ENCODE data around the gene GPC6.

DNA sequence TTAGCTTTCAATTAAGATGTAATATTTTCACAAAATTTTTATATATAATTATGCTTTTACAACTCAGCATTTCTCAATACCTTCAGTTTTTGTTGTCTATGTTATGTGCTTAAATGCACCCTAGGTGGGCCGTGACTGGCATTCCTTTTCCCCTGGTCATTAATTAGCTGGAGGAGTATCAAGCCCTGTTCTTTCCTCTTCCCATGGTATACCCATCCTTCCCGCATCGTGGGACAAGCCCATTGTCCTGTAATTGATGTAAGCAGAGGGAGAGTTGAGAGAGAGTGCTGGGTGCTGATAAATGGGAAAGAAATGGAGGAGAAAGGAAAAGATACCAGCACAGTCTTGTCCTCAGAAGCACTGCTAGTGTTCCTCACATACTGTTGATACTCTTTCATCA lies 591.7 kb downstream of the GPC6 start:
- TF ChIP-seq, protein P1, sequence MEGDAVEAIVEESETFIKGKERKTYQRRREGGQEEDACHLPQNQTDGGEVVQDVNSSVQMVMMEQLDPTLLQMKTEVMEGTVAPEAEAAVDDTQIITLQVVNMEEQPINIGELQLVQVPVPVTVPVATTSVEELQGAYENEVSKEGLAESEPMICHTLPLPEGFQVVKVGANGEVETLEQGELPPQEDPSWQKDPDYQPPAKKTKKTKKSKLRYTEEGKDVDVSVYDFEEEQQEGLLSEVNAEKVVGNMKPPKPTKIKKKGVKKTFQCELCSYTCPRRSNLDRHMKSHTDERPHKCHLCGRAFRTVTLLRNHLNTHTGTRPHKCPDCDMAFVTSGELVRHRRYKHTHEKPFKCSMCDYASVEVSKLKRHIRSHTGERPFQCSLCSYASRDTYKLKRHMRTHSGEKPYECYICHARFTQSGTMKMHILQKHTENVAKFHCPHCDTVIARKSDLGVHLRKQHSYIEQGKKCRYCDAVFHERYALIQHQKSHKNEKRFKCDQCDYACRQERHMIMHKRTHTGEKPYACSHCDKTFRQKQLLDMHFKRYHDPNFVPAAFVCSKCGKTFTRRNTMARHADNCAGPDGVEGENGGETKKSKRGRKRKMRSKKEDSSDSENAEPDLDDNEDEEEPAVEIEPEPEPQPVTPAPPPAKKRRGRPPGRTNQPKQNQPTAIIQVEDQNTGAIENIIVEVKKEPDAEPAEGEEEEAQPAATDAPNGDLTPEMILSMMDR (IDR thresholded peaks at IDR 0.05; ENCODE audit: low read depth, low read length): no peak
- no peak for TF ChIP-seq EZH2phosphoT487 (IDR thresholded peaks at IDR 0.05; ENCODE audit: low read depth)
